HG02610 (cell line): Measurements from ENCODE around the gene OSBPL9.
"Not testable (repeated sequence)": the region's sequence is repeated elsewhere in the genome, so short reads cannot be mapped to it uniquely, and the experiment has no call there.

Experiments
- ATAC-seq: cut with Tn5 transposase; IDR thresholded peaks from one replicate; pipeline ENCODE4 v1.9.1; 2021; ENCODE audit warnings: mild to moderate bottlenecking, moderate library complexity; ENCODE audit not compliant: unreplicated experiment

The OSBPL9 gene

DNA sequence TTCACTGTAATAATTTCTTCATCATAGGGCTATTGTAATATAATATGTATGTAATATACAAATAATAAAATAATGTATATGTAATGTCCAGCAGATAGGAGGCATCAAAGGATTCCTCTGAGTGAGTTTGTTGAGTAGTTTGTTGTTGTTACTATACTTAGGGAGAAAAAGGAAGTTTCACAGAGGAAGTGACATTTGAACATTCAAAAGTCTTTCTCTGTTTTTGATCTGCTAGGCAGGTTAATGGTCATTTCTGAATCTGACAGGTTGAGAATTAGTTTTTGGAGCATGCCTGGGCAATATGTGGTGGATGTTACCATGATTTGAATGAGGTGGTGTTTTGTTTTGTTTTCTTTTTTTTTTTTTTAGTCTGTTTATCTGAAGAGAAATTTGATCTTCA is 159.5 kb downstream of the OSBPL9 start:
- ATAC-seq = no peak

GRCh38 chr1:51780927-51781326 is 164.0 kb downstream of the OSBPL9 start:
- ATAC-seq = no peak

GRCh38 chr1:51784997-51785421 is 168.1 kb downstream of the OSBPL9 start:
- ATAC-seq = no peak

DNA sequence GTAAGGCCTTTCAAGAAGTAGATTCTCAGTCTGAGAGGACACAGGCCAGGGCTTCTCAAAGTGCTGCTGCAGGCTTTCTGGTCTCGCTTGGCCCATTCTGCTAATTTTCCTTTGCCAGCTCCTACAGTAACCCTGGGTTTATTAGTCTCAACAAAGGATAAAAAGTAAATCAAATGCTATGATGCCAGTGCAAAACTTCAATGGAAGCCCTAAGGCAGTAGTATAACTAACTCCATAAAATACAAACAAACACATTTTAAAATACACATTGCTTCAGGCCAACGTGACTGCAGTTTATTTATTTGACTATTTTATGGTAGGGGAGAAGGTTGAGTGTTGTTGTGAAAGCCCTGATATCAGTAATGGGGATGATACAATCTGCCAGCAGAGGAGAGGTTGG is 172.0 kb downstream of the OSBPL9 start:
- no peak for ATAC-seq

DNA sequence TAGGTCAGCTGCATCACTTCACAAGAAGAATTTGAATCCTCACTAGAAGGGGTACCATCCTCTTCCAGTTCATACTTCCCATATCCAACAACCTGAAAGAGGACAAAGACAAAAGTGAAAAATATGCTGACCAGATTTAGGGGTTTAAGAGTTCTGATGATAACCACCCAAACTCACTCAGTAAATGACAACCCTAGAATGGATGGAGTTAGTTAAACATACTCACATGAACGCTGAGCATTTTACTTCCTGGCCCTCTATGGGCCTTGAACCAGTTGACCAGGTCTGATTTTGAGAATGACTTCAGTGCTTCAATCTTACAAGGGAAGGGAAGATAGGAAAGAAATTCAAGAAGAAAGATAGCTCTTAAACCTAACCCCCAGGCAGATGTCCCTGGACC is 172.4 kb downstream of the OSBPL9 start:
- ATAC-seq = no peak

- ATAC-seq = no peak
Observed at GRCh38 chr1:51790385-51790784, 173.5 kb downstream of the OSBPL9 start.

- ATAC-seq = no peak
Observed at GRCh38 chr1:51791888-51792287, 175.0 kb downstream of the OSBPL9 start.

DNA sequence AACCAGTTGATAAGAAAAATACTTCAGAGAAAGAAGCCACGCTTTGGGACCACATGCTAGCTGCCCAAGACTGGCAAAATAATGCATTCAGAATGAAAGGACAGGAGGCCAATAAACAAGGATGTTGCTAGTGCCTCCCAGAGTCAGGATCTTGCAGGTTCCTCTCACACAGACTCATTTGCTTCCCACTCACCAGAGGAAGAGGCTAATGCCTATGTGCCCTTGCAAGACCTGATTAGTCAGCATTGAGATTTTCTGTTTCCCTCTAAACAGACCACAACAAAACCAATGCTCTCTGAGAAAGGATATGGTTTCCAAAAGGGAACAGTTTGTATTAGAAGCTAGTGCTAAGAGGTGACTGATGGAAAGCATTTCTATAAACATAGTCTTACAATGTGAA is 176.0 kb downstream of the OSBPL9 start:
- ATAC-seq = no peak

- no peak for ATAC-seq
Observed at GRCh38 chr1:51794260-51794659, 177.4 kb downstream of the OSBPL9 start.

GRCh38 chr1:51794868-51795267 is 178.0 kb downstream of the OSBPL9 start:
- ATAC-seq = no peak

- ATAC-seq = peak; percentile 72
Observed at GRCh38 chr1:51799372-51799771, 182.5 kb downstream of the OSBPL9 start.

DNA sequence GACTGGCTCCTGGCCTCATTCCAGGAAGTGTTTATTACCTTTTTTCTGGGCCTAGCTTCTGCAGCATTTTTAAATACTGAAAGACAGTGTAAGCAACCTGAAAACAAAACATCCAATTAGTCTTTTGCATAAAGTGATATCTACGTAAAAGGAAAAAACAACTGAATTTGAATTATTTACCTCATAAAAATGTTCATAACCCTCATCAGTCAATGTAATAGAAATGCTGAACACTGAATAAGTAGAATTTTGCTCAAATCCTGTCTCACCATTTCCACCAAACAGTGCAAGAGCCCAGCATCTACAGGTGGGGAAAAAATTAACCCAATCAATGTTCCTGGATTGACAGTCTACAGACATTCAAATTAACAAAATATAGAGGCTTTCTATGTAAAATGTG is 197.6 kb downstream of the OSBPL9 start:
- no peak for ATAC-seq

GRCh38 chr1:51818487-51818886 is 201.6 kb downstream of the OSBPL9 start:
- ATAC-seq = no peak

DNA sequence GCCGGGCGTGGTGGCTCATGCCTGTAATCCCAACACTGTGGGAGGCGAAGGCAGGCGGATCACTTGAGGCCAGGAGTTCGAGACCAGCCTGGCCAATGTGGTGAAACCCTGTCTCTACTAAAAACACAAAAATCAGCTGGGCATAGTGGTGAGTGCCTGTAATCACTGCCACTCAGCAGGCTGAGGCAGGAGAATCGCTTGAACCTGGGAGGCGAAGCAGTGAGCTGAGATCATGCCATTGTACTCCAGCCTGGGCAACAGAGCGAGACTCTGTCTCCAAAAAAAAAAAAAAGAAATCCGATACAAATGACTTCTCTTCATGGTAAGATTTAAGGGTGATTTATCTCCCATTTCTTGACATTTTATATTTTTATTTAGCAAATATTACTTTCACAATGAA is 202.1 kb downstream of the OSBPL9 start:
- not testable (repeated sequence) for ATAC-seq

DNA sequence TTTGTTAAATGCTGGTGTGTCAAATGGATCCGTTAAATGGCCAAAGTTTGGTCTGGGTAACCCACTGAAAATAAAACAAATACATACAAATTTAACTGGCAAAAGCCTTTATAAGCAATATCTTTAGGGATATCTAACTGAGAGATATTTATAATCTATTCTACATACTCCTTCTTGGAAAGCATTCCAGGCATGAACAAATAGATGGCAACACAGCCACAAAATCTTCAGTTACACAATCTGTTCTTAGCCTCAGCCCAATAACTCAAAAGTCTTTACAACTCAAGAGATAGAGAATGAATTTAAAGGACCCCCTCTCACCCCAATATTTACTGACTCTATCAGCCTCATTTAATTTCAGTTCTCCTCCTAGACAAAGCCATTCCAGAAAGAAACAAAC is 202.9 kb downstream of the OSBPL9 start:
- ATAC-seq = no peak

GRCh38 chr1:51829058-51829457 is 212.2 kb downstream of the OSBPL9 start:
- no peak for ATAC-seq

- no peak for ATAC-seq
Observed at GRCh38 chr1:51833700-51834099, 216.8 kb downstream of the OSBPL9 start.

- no peak for ATAC-seq
Observed at GRCh38 chr1:51837243-51837642, 220.4 kb downstream of the OSBPL9 start.
